Hippocampal formation (tissue), 2 donors: ENCODE results near the gene MRPL3.
"Not testable (repeated sequence)": the region's sequence is repeated elsewhere in the genome, so short reads cannot be mapped to it uniquely, and the experiment has no call there.

ENCODE experiments used
- DNase-seq, 2 donors: peaks; one replicate each; lab custom pipeline; 2025; lab: John Stamatoyannopoulos, UW

The MRPL3 gene

DNA sequence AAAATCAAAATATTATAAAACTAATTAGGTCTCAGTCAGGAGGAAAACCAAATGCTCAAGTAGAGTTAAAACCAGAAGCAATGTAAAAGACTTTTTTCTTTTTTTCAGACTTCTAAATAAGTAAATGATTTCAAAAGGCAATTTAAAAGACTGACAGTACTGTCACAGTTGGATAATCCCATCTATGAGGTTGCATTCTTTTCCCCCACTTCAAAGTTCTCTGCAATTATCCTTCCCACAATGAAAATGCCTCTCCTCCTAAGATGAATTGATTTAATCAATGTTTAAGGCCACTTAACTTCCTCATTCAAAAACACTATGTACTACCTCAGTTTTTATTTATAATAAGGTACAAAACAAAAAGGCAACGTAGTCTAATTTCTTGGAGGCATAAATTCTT is 8.1 kb downstream of the MRPL3 start:
- DNase-seq: no peak

DNA sequence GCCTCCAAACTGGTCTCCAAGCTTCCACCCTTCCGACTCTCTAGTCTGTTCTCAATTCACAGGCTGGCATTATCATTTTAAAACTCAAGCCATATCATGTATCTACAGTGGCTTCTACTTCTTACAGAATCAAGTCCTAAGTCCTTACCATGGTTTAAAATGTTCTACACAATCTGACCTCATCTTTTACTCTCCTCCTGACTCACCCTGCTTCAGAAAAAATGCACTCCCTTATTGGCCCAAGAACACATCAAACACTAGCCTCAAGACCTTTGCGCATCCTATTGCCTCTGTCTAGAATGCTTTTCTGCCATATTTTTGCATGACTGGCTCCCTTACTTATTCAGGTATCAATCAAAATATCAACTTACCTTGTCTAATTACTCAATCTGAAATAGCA is 11.0 kb downstream of the MRPL3 start:
- no peak for DNase-seq

- no peak for DNase-seq
These were observed 11.7 kb downstream of the MRPL3 start for GRCh38 chr3:131491084-131491483.

- DNase-seq: not testable (repeated sequence)
These were observed 16.2 kb downstream of the MRPL3 start for GRCh38 chr3:131486545-131486944.

- DNase-seq: no peak
These were observed 17.7 kb downstream of the MRPL3 start for GRCh38 chr3:131485119-131485518.

- no peak for DNase-seq
These were observed 18.2 kb downstream of the MRPL3 start for GRCh38 chr3:131484496-131485111.

DNA sequence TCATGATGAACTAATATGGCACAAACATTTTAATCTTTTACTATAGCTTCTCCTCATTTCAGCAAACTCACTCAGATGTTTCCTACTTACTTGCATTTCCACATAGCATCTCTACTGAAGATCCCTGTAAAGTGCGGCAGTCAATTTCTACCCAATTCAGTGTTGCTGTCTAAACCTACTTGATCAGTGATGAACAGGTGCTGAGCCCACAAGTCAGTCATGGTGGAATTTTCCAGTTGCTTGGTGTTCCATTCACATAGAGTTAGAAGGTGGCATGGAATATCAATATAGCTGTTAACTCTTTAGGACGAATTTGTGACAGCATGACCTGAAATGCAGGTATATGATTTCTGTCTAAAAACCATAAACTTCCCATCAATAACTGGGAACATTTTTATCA is 22.7 kb downstream of the MRPL3 start:
- DNase-seq: no peak

DNA sequence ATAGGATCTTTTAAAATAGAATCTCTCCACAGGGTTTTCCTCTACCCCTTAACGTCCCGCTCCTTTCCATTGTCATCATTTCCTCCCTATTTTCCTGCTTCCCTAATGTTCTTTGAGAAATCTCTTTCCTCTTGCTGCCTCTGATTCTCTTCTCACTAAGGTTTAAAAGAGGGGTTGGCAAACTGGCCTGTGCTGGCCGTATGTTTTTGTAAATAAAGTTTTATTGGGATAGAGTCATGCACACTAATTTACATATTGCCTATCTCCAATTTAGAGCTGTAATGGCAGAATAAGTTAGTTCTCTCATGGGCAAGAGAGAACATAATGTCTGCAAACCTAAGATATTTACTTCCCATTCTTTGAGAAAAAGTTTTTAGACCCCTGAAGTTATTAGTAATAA is 25.0 kb downstream of the MRPL3 start:
- DNase-seq: no peak

DNA sequence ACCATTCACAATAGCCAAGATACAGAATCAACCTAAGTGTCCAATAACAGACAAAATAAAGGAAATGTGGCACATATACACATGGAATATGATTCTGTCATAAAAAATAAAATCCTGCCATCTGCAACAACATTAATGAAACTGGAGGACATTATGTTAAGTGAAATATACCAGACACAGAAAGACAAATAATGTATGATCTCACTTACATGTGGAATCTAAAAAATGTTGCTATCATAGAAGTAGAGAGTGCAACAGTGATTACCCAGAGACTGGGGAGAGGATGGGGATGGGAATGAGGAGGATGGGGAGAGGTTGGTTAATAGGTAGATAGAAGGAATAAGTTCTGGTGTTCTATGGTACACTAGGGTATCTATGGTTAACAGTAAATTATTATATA is 28.7 kb downstream of the MRPL3 start:
- DNase-seq: no peak

- no peak for DNase-seq
These were observed 32.4 kb downstream of the MRPL3 start for GRCh38 chr3:131470377-131470776.

DNA sequence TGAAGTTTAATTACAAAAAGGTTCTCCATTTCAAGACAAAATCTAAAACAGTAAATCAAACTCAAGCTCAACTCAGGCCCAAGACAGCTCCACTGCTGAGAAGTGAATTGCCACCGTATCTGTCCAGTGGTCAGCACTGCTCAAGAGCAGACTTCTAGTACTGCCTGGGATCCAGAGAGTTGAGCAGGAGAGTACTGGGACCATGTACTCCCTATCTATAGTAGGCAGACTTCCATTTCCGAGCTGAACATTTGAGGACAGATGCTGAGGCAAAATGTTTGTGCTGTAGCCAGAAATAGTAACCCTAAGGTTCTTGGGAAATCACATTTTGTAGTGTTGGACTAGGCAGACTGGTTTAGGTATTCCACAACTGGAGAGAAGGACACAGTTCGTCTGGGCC is 44.1 kb downstream of the MRPL3 start:
- no peak for DNase-seq

DNA sequence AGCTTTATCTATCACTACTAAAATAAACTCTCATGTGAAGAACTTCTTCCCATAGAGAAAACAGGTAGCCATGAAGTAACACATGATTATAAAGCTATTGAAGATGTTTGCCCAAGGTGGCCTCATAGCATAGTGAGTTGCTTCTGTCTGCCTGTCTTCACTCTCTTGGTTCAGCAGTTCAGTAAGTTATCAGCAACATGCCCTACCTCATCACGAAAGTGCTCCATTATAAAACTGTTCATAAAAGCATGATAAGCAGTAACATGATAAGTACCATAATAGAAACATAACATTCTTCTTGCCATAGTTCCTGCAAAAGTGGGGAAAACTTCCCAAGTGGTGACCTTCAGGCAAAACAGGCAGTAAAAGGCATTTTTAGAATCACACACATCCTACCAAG is 45.6 kb downstream of the MRPL3 start:
- DNase-seq: no peak

DNA sequence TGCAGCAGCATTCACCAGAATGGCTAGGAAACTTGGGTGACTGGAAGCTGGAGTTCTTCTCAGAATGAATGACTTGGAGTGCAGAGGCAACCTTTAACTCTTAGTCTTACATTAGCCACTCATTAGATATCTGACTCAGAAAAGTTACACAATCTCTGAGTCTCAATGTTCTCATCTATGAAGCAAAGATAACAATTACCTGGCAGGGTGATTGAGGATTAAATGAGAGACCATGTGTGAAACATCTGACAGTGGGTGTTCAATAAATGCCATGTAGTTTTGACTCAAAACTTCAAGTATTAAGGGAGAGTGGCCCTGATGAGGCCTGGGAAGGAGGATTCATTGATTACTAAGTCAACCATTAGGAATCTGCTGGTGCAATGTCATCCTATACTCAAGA is 48.3 kb downstream of the MRPL3 start:
- no peak for DNase-seq

DNA sequence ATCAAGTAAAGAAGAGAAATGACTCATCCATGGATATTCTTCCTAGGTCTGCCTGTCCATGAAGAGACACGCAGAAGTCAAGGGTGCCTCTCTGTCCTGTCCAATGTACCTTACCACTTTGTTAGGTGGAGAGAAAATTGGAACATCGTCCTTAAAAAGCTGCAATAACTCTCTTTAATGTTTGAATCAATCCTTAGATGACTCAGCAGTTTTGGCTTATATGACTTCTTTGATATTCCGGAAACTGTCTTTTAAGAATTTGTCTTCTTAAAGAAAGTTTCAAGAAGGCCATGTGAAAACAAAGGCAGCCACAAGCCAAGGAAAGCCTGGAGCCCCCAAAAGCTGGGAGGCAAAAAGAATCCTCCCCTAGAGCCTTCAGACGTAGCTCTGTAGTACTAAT is 49.2 kb downstream of the MRPL3 start:
- DNase-seq: no peak

DNA sequence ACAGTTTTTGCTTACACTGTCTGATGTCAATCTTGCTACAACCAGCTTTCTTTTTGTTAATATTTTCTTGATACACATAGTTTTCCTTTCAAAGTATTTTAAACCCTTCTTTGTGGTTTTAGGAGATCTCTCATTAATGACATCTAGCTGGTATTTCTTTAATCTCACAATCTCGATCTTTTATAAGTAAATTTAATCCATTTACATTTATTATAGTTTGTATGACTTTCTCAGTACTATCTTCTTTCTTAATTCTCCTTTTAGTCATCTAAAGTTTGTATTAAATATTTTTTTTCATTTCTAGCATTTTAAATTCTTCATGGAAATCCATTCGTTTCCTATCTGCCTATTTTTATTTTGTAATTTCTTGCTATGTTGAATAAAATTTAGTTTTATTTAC is 55.4 kb downstream of the MRPL3 start:
- no peak for DNase-seq

DNA sequence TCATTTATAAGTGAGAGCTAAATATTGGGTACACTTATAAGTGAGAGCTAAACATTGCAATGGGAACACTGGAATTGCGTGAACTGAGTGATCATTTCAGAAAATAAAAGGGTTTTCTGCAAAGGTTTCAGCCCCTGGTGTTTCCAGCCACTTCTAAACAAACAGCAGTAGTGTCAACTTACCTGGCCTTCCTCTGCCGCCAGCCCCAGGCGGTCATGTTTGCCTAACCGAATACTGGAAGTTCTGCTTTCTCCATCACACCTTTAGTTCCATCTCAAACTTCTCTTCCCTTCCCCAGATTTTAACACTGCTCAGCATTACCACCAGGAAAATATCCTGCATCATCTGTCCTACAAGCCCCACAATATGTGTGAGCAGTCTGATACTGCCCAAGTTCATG is 58.6 kb downstream of the MRPL3 start:
- DNase-seq: no peak

- DNase-seq: no peak
These were observed 63.7 kb downstream of the MRPL3 start for GRCh38 chr3:131439084-131439483.

DNA sequence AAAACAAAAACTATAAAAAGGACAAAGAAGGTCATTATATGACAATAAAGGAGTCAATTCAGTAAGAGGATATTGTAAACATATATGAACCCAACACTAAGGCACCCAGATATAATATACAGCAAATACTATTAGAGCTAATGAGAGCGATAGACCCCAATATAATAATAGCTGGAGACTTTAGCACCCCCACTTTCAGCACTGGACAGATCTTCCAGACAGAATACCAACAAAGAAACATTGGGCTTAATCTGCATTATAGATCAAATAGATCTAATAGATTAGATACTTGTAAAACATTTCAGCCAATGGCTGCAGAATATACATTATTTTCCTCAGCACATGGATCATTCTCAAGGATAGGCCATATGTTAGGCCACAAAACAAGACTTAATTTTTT is 67.8 kb downstream of the MRPL3 start:
- no peak for DNase-seq

- no peak for DNase-seq
These were observed 70.3 kb downstream of the MRPL3 start for GRCh38 chr3:131432441-131432840.

GRCh38 chr3:131431754-131432153 is 71.0 kb downstream of the MRPL3 start:
- no peak for DNase-seq

DNA sequence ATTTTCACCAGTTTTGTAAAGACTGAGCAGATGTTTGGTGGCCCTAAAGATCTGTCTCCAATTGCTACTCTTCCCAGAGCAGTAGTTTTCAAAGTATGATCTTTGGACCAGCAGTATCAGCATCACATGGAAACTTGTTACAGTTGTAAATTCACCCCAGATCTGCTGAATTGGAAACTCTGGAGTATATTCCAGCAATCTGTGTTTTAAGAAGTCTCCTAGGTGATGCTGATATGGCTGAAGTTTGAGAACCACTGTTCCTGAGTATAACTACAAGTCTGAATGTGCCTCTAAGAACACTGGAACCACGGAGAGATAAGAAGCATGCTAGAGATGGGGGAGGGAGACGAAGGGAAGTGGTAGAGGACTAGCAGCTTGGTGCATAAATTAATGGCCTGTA is 75.5 kb downstream of the MRPL3 start:
- no peak for DNase-seq

DNA sequence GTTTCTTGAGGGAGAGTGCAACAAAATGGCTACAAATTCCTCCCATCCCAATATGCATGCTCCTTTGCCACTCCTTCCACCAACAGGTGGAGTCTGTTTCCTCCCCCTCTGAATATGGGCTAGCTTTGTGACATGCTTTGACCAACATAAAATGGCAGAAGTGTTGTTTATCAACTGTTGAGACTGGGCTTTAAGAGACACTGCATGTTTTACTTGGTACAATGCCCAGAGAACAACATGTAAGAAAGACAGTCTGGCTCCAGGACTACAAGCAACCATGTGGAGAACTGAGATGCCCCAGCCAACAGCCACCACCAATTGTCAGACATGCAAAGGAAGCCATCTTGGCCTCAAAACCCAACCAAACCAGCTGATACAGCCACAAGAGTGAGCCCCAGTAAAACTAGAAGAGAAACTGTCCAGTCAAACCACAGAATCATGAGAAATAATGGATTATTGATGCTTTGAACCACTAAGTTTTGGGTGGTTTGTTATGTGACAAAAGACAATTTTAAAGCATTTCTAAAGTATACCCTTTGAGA is 80.7 kb downstream of the MRPL3 start:
- DNase-seq: no peak

- DNase-seq: no peak
These were observed 81.5 kb downstream of the MRPL3 start for GRCh38 chr3:131421301-131421700.

DNA sequence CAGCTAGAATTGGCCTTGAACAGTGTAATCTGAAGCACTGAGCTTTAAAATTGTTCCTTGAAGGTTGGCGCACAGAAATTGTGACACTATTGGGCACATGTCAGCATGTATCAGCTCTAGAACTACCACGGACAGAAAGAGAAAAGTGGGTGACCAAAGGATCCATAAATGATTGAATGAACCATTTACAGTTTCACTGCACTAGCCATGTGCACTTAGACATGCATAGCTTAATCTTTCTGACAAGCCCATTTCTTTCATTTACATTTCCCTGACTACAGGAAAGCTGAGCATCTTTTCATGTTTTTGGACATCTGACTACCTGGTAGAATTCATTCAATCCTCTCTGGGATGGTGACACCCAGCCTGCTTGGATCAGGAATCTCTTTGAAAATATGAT is 85.0 kb downstream of the MRPL3 start:
- DNase-seq: no peak
